ENCODE data around the gene SDK1.
"Not testable (repeated sequence)": the region's sequence is repeated elsewhere in the genome, so short reads cannot be mapped to it uniquely, and the experiment has no call there.

The SDK1 gene

DNA sequence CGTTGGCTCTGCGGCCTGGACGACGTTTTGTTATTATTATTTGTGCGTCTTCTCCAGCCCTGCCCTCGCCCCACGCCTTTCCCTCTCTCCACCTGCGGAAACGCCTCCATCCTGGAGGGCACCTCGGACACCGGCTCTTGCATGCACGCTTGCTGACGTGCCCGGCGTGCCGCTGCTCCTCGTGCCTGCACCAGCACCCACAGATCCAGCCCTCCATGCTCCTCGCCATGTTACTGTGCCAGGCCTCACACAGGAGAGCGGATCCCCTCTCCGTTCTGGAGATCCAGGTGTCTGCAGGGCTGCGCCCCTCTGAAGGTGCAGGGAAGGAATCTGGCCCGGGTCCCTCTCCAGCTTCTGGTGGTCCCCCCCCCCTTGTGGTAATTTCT, 1007.1 kb downstream of the SDK1 start:
- DNase-seq, result no peak

DNA sequence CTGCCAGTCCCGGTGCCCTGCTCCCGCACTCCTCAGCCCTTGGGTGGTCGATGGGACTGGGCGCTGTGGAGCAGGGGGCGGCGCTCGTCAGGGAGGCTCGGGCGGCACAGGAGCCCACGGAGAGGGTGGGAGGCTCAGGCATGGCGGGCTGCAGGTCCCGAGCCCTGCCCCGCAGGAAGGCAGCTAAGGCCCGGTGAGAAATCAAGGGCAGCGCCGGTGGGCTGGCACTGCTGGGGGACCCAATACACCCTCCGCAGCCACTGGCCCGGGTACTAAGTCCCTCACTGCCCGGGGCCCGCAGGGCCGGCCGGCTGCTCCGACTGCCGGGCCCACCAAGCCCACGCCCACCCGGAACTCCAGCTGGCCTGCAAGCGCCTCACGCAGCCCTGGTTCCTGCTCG, 1012.9 kb downstream of the SDK1 start:
- not testable (repeated sequence) for DNase-seq

DNA sequence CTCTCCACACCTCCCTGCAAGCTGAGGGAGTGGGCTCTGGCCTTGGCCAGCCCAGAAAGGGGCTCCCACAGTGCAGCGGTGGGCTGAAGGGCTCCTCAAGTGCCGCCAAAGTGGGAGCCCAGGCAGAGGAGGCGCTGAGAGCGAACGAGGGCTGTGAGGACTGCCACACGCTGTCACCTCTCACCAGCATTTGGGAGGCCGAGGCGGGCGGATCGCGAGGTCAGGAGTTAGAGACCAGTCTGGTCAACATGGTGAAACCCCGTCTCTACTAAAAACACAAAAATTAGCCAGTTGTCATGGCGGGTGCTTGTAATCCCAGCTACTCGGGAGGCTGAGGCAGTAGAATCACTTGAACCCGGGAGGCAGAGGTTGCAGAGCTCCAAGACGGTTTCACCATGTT, 1013.3 kb downstream of the SDK1 start:
- not testable (repeated sequence) for DNase-seq
